HepG2 (cell line): Measurements from ENCODE around the gene SRCIN1. TPM values are rescaled to one million over a fixed set of nuclear protein-coding genes. Genes with fewer than 3 reads are reported as not detected.

Experiments used
- ATAC-seq: fragments of 200-7000 bp; cut with Tn5 transposase; 3 replicates; pipeline ENCODE4 v1.9.1; 2020; ENCODE audit warnings: mild to moderate bottlenecking, moderate library complexity
- BruUV-seq: library from RNA; stranded (reverse); fragments of 400-500 nt; replicated peaks from 2 replicates; lab custom pipeline; 2021; lab: Mats Ljungman, UMichigan
- CTCF ChIA-PET: fragments of 300-600 bp; formaldehyde crosslinking; extraction: SDS; loops from one replicate; lab custom pipeline; 2021; ENCODE audit warnings: low total read pairs, inconsistent platforms, low intra/inter-chr PET ratio; lab: Yijun Ruan, JAX
- POLR2A ChIA-PET: fragments of 350-600 bp; sonication (Branson Sonifier 250); formaldehyde crosslinking; loops from one replicate; lab custom pipeline; 2020; ENCODE audit warnings: antibody characterized with exemption, inconsistent platforms; lab: Yijun Ruan, JAX
- DNase-seq: peaks from one replicate; pipeline ENCODE4 v3.0.0-alpha.2; 2015; ENCODE audit warnings: low spot score
- FAIRE-seq: peaks from 3 replicates; lab custom pipeline; 2011; peaks lifted over from hg19 to GRCh38; lab: Jason Lieb, UNC
- H2AFZ ChIP-seq: one replicate; pipeline ENCODE4 v1.6.1; 2011; ENCODE audit warnings: low read length, inconsistent platforms
- H3K27ac ChIP-seq: fragments of 300-600 bp; 3 replicates; pipeline ENCODE4 v1.8.0; 2011; ENCODE audit warnings: mixed run types, mild to moderate bottlenecking, mixed read lengths, low read length, inconsistent platforms; ENCODE audit not compliant: insufficient read depth; ENCODE audit errors: extremely low read length
- H3K27me3 ChIP-seq, 2 experiments: fragments of 200-600 bp in 1 of 2; 2 replicates in 1 of 2; 3 replicates in 1 of 2; pipeline versions ENCODE4 v1.6.0 to v1.8.0; 2011; ENCODE audit warnings: low read length in 2 of 2, mild to moderate bottlenecking in 2 of 2, moderate library complexity in 2 of 2, inconsistent platforms in 1 of 2; ENCODE audit not compliant: insufficient read depth in 2 of 2, control insufficient read depth in 1 of 2
- H3K36me3 ChIP-seq, 2 experiments: fragments of 200-600 bp in 1 of 2; replicated peaks in 1 of 2; 2 replicates in 1 of 2; 3 replicates in 1 of 2; pipeline versions ENCODE4 v1.5.1 to v1.8.0; 2011; ENCODE audit warnings: low read length in 2 of 2, inconsistent platforms in 1 of 2; ENCODE audit not compliant: insufficient read depth in 2 of 2, control insufficient read depth in 1 of 2
- H3K4me1 ChIP-seq: 2 replicates; pipeline ENCODE4 v1.5.1; 2012; ENCODE audit warnings: low read length, inconsistent platforms; ENCODE audit not compliant: insufficient read depth
- H3K4me2 ChIP-seq: 2 replicates; pipeline ENCODE4 v1.6.0; 2011; ENCODE audit warnings: low read depth, low read length, inconsistent platforms
- H3K4me3 ChIP-seq, 3 experiments: fragments of 200-600 bp in 1 of 3; sonication (generic), shearing (Covaris generic) in 1 of 3; replicated peaks in 1 of 3; 2 replicates each; pipeline ENCODE4 v1.5.1; 2011 to 2016; ENCODE audit warnings: low read length in 3 of 3, inconsistent platforms in 2 of 3, low read depth in 2 of 3, mild to moderate bottlenecking in 2 of 3, control low read depth in 1 of 3, mixed read lengths in 1 of 3; ENCODE audit not compliant: insufficient read depth in 1 of 3
- H3K79me2 ChIP-seq: one replicate; pipeline ENCODE4 v1.6.1; 2011; ENCODE audit warnings: low read length, inconsistent platforms; ENCODE audit not compliant: insufficient read depth
- H3K9ac ChIP-seq: 2 replicates; pipeline ENCODE4 v1.6.0; 2011; ENCODE audit warnings: mild to moderate bottlenecking, low read depth, low read length, inconsistent platforms; ENCODE audit not compliant: insufficient read depth
- H3K9me3 ChIP-seq: 2 replicates; pipeline ENCODE4 v1.5.1; 2012; ENCODE audit warnings: mild to moderate bottlenecking, low read length
- H4K20me1 ChIP-seq: 2 replicates; pipeline ENCODE4 v1.6.0; 2011; ENCODE audit warnings: inconsistent platforms, mild to moderate bottlenecking, low read length, moderate library complexity; ENCODE audit not compliant: insufficient read depth
- EEA1 ChIP-seq: sonication (generic); formaldehyde crosslinking; IDR thresholded peaks from 2 replicates; pipeline ENCODE4 v1.5.1; 2020; ENCODE audit warnings: mild to moderate bottlenecking, missing genetic modification reagents, borderline replicate concordance
- HHEX ChIP-seq: IDR thresholded peaks from 2 replicates; pipeline ENCODE4 v1.6.1; 2016; ENCODE audit warnings: control low read depth
- HNRNPL ChIP-seq: fragments of 200-400 bp; formaldehyde crosslinking; IDR thresholded peaks from 2 replicates; pipeline ENCODE4 v1.6.1; 2017; ENCODE audit warnings: mild to moderate bottlenecking, low read depth, low read length
- NR2F1 ChIP-seq, 2 experiments: fragments of 450-650 bp in 1 of 2; formaldehyde crosslinking in 1 of 2; IDR thresholded peaks; 2 replicates each; pipeline versions ENCODE4 v1.5.0 to v1.6.1; 2016 to 2020; ENCODE audit warnings: mild to moderate bottlenecking in 1 of 2, missing compliant biosample characterization in 1 of 2, missing genetic modification reagents in 1 of 2, moderate library complexity in 1 of 2
- NR2F6 ChIP-seq, 2 experiments: IDR thresholded peaks; 2 replicates each; pipeline ENCODE4 v1.6.1; 2016; ENCODE audit warnings: antibody characterized with exemption in 1 of 2, mild to moderate bottlenecking in 1 of 2
- PTBP1 ChIP-seq: fragments of 200-400 bp; formaldehyde crosslinking; IDR thresholded peaks from 2 replicates; pipeline ENCODE4 v1.6.1; 2018; ENCODE audit warnings: low read length, low read depth; ENCODE audit not compliant: poor library complexity, severe bottlenecking
- SALL1 ChIP-seq: sonication (generic); formaldehyde crosslinking; IDR thresholded peaks from 2 replicates; pipeline ENCODE4 v1.8.0; 2022; ENCODE audit warnings: mild to moderate bottlenecking, missing genetic modification reagents
- SOX6 ChIP-seq, 2 experiments: fragments of 450-650 bp in 1 of 2; sonication (generic) in 1 of 2; formaldehyde crosslinking in 1 of 2; IDR thresholded peaks; 2 replicates each; pipeline versions ENCODE4 v1.4.0 to v1.6.1; 2017 to 2020; ENCODE audit warnings: antibody characterized with exemption in 1 of 2, mild to moderate bottlenecking in 1 of 2, missing genetic modification reagents in 1 of 2
- TEAD3 ChIP-seq: optimal IDR thresholded peaks from 2 replicates; pipeline ENCODE3; 2016; ENCODE audit warnings: borderline replicate concordance
- ZBTB14 ChIP-seq: sonication (generic); formaldehyde crosslinking; IDR thresholded peaks from 2 replicates; pipeline ENCODE4 v1.4.0; 2020; ENCODE audit warnings: missing genetic modification reagents
- ZBTB46 ChIP-seq: sonication (generic); formaldehyde crosslinking; IDR thresholded peaks from 2 replicates; pipeline ENCODE4 v1.4.0; 2020; ENCODE audit warnings: mild to moderate bottlenecking, missing genetic modification reagents, borderline replicate concordance
- ZNF687 ChIP-seq: sonication (generic); formaldehyde crosslinking; IDR thresholded peaks from 2 replicates; pipeline ENCODE4 v1.5.1; 2020; ENCODE audit warnings: mild to moderate bottlenecking, missing genetic modification reagents, moderate library complexity
- WGBS: methylation state at CpG from one replicate; pipeline ENCODE4 v1.1.6; 2017; ENCODE audit warnings: low lambda C conversion rate; 5-methylcytosine and 5-hydroxymethylcytosine counted together
- in situ Hi-C: cut with HindIII; loops from 2 replicates; pipeline ENCODE4 v1.10.0; 2017; ENCODE audit warnings: low pct_unique_long_range_greater_than_20kb; ENCODE audit not compliant: extremely low pct_ligation_motif_present
- intact Hi-C: fragments of 100-400 bp; cut with micrococcal nuclease; formaldehyde crosslinking; loops from one replicate; pipeline ENCODE4 v1.10.0; 2022; ENCODE audit not compliant: unreplicated experiment
- polyA plus RNA-seq, 8 experiments: library from polyadenylated mRNA; depleted of rRNA in 3 of 8; stranded (reverse) in 7 of 8; unstranded in 1 of 8; fragments of >200 nt; fragmentation: Illumina TruSeq in 4 of 8; extraction: Trizol in 4 of 8; gene quantifications; 2 replicates each; pipeline versions ENCODE4 v1.2.1 to v1.2.3, GENCODE V29; 2011 to 2016; ENCODE audit warnings: low read depth in 4 of 8, missing spikeins in 1 of 8, mixed read lengths in 1 of 8; ENCODE audit not compliant: insufficient read depth in 1 of 8
- total RNA-seq, 5 experiments: library from RNA; depleted of rRNA; stranded (reverse); fragments of >200 nt; fragmentation: Illumina TruSeq; extraction: Trizol; gene quantifications; 2 replicates each; pipeline ENCODE4 v1.2.3, GENCODE V29; 2016; ENCODE audit warnings: low read depth in 1 of 5

Gene SRCIN1
- total and polyA plus RNA-seq, 2 of the 13 experiments (the other 11 are each of a cell fraction or from before 2014, with no cell fraction given), result 1.2 to 9.6 TPM

- ChIA-PET POLR2A (interaction anchor here (1.0 to 1.7 kb wide), 3 partner anchors 9 to 173 kb away, joined by 3 to 5 read pairs (median 3); no protein-coding TSS in a partner anchor), CTCF (no interaction called here)
- intact Hi-C loops, result no loop called here
- peak; percentile 52; the same call in 1 of the 2 replicates for TF ChIP-seq HHEX (CRISPR knock-in tag)
- no peak for TF ChIP-seq PTBP1
- peak; percentile 34 for TF ChIP-seq TEAD3 (CRISPR knock-in tag)
- peak; percentile 15; the same call in 1 of the 2 replicates for TF ChIP-seq EEA1 (CRISPR knock-in tag)
- no peak for TF ChIP-seq ZBTB14 (CRISPR knock-in tag)
- TF ChIP-seq SALL1, result peak; percentile 26; the same call in 1 of the 2 replicates
- no peak for TF ChIP-seq SOX6 (IDR thresholded peaks at IDR 0.05)
- 0 out of 2 replicates have a peak, but pooled peaks have one; percentile 10 for TF ChIP-seq SOX6 (CRISPR knock-in tag; IDR thresholded peaks at IDR 0.05)
- no peak for TF ChIP-seq ZBTB46
- TF ChIP-seq ZNF687, result 0 out of 2 replicates have a peak, but pooled peaks have one; percentile 10
- peak; percentile 60; the same call in 1 of the 2 replicates for TF ChIP-seq HNRNPL
- TF ChIP-seq NR2F1 (CRISPR knock-in tag; IDR thresholded peaks at IDR 0.05), result peak in 1 of 2 experiments; percentile 56; a peak in 1 of 4 replicates
- peak; percentile 14; the same call in 1 of the 2 replicates for TF ChIP-seq NR2F6 (IDR thresholded peaks at IDR 0.05)
- TF ChIP-seq NR2F6 (CRISPR knock-in tag; IDR thresholded peaks at IDR 0.05), result no peak
- peaks cover 16% of the 10 kb centered on the region for H3K4me1 ChIP-seq
- H3K9ac ChIP-seq, result no peak overlapping the region
- 50% methylated on average over 7 of the region's 12 CpGs for WGBS
- H3K79me2 ChIP-seq, result no peaks in the 10 kb centered on the region
- peak overlapping the region; percentile 12; the same call in 1 of the 2 replicates for H3K4me2 ChIP-seq
- no peak overlapping the region for H3K4me3 ChIP-seq
- 0 out of 2 replicates have a peak, but pooled peaks cover 4% of the 10 kb centered on the region for H4K20me1 ChIP-seq
- no peaks in the 10 kb centered on the region for H3K9me3 ChIP-seq
- DNase-seq (peak; percentile 66), FAIRE-seq (no peak), ATAC-seq (peak; percentile 19)
- no peak overlapping the region for H2AFZ ChIP-seq
- peaks cover 5 to 33% of the 10 kb centered on the region in 2 experiments; a peak in 4 of 5 replicates for H3K27me3 ChIP-seq
- in situ Hi-C loops, result no loop called here
- no TSS peak for BruUV-seq
- no peak overlapping the region for H3K27ac ChIP-seq
- H3K36me3 ChIP-seq, result no peaks in the 10 kb centered on the region
Observed at GRCh38 chr17:38545531-38546225, 60.1 kb downstream of the SRCIN1 start.
